SU-DHL-6 (cell line): ENCODE results near the gene ADSS1.

Experiments used
- H2AFZ ChIP-seq: fragments of 200-600 bp; sonication (generic); 2 replicates; pipeline ENCODE4 v1.6.1; 2014; ENCODE audit warnings: low read depth, mild to moderate bottlenecking, moderate library complexity, mixed read lengths, antibody characterized with exemption, low read length; ENCODE audit not compliant: severe bottlenecking
- H3F3A ChIP-seq: fragments of 200-600 bp; shearing (Covaris generic); 2 replicates; pipeline ENCODE4 v1.6.0; 2016; ENCODE audit warnings: antibody characterized with exemption, mild to moderate bottlenecking; ENCODE audit not compliant: insufficient read depth
- H3K27ac ChIP-seq: fragments of 200-600 bp; sonication (generic); 2 replicates; pipeline ENCODE4 v1.5.1; 2016; ENCODE audit warnings: low read depth, mild to moderate bottlenecking, low read length, moderate library complexity, mixed read lengths
- H3K27me3 ChIP-seq: fragments of 200-600 bp; sonication (generic), shearing (Covaris generic); 2 replicates; pipeline ENCODE4 v1.6.0; 2014; ENCODE audit warnings: mild to moderate bottlenecking, low read length
- H3K36me3 ChIP-seq: fragments of 200-600 bp; sonication (generic); 2 replicates; pipeline ENCODE4 v1.6.1; 2014; ENCODE audit warnings: mild to moderate bottlenecking, low read length, mixed read lengths
- H3K4me2 ChIP-seq: fragments of 300-600, 200-600 bp; shearing (Covaris generic), sonication (generic); 2 replicates; pipeline ENCODE4 v1.6.0; 2014; ENCODE audit warnings: low read length, low read depth, mild to moderate bottlenecking; ENCODE audit not compliant: poor library complexity, severe bottlenecking
- H3K4me3 ChIP-seq: fragments of 200-600 bp; sonication (generic); 2 replicates; pipeline ENCODE4 v1.5.1; 2014; ENCODE audit warnings: antibody characterized with exemption, low read length, mild to moderate bottlenecking, mixed read lengths; ENCODE audit not compliant: insufficient read depth, poor library complexity, severe bottlenecking
- H3K79me2 ChIP-seq: fragments of 200-600 bp; sonication (generic); 2 replicates; pipeline ENCODE4 v1.6.1; 2014; ENCODE audit warnings: mild to moderate bottlenecking, low read length, moderate library complexity; ENCODE audit not compliant: insufficient read depth
- H3K9ac ChIP-seq: fragments of 200-600 bp; sonication (generic); 2 replicates; pipeline ENCODE4 v1.7.0; 2014; ENCODE audit warnings: mild to moderate bottlenecking, low read length
- H3K9me2 ChIP-seq: fragments of 200-600 bp; sonication (generic); replicated peaks from 2 replicates; pipeline ENCODE4 v1.6.1; 2014; ENCODE audit warnings: low read length; ENCODE audit not compliant: insufficient read depth
- H3K9me3 ChIP-seq: fragments of 200-600 bp; sonication (generic); 2 replicates; pipeline ENCODE4 v1.6.1; 2014; ENCODE audit warnings: low read length, mixed read lengths; ENCODE audit not compliant: insufficient read depth
- H4K20me1 ChIP-seq: fragments of 200-600 bp; sonication (generic); 2 replicates; pipeline ENCODE4 v1.6.1; 2014; ENCODE audit warnings: low read depth, mild to moderate bottlenecking, antibody characterized with exemption, low read length, moderate library complexity, mixed read lengths
- EZH2phosphoT487 ChIP-seq: fragments of 200-600 bp; sonication (generic), shearing (Covaris generic); conservative IDR thresholded peaks from 2 replicates; pipeline ENCODE4 v1.6.1; 2018; ENCODE audit warnings: mild to moderate bottlenecking, antibody characterized with exemption, low read length, moderate library complexity, mixed read lengths
- TF ChIP-seq, protein P1 (sequence below): fragments of 200-600 bp; sonication (generic); IDR thresholded peaks from one replicate; pipeline ENCODE4 v1.5.1; 2017; ENCODE audit warnings: antibody characterized with exemption, mild to moderate bottlenecking, low read length, moderate library complexity; ENCODE audit not compliant: insufficient read depth, poor library complexity, severe bottlenecking

ADSS1 gene

DNA sequence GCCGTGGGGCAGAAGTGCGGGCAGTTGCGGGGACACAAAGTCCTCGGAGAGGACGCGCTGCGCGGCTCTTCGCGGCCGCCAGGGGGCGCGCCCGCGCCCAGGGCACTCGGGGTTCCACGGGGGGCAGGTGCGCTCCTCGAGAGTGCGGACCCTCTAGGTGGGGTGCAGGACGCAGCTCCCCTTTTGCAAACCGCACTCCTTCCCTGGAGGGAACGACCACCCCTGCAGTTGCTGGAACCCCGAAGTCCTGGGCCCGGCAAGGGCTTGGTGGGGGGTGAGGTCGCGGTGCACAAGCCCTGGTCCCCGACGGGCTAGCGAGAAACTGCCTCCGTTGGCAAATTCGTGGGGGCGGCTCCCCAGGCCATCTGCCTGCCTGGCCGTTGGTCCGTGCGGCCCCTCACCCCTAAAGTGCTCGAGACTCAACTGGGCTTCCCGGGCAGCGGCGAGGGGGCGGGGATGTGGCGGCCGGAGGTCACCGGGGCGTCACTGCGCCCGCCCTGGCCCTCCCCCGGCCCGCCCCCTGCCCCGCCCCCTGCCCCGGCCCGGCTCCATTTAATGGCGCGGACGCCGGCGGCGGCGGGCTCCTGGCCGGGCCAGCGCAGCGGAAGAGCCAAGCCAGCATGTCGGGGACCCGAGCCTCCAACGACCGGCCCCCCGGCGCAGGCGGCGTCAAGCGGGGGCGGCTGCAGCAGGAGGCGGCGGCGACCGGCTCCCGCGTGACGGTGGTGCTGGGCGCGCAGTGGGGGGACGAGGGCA is at the start of gene ADSS1:
Gene ADSS1, plus strand, starts transcription at position 579 of the 756 bp plus-strand sequence. Its CDS starts 42 bp downstream, at position 621.
- Histone ChIP-seq H3K36me3 (no peaks in the 10 kb centered on the region), H3K27me3 (no peaks in the 10 kb centered on the region), H4K20me1 (no peaks in the 10 kb centered on the region), H3K27ac (no peak within 1 kb of the TSS), H3K9me2 (no peaks in the 10 kb centered on the region), H3K4me2 (peak within 1 kb of the TSS; percentile 67), H2AFZ (peak within 1 kb of the TSS; percentile 68), H3K4me3 (peak within 1 kb of the TSS; percentile 56), H3F3A (no peaks in the 10 kb centered on the region), H3K9me3 (no peaks in the 10 kb centered on the region), H3K79me2 (no peaks in the 10 kb centered on the region), H3K9ac (peak within 1 kb of the TSS; percentile 45; the same call in 1 of the 2 replicates)
- TF ChIP-seq EZH2phosphoT487 = no peak
- TF ChIP-seq, protein P1, sequence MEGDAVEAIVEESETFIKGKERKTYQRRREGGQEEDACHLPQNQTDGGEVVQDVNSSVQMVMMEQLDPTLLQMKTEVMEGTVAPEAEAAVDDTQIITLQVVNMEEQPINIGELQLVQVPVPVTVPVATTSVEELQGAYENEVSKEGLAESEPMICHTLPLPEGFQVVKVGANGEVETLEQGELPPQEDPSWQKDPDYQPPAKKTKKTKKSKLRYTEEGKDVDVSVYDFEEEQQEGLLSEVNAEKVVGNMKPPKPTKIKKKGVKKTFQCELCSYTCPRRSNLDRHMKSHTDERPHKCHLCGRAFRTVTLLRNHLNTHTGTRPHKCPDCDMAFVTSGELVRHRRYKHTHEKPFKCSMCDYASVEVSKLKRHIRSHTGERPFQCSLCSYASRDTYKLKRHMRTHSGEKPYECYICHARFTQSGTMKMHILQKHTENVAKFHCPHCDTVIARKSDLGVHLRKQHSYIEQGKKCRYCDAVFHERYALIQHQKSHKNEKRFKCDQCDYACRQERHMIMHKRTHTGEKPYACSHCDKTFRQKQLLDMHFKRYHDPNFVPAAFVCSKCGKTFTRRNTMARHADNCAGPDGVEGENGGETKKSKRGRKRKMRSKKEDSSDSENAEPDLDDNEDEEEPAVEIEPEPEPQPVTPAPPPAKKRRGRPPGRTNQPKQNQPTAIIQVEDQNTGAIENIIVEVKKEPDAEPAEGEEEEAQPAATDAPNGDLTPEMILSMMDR = peak; percentile 94

DNA sequence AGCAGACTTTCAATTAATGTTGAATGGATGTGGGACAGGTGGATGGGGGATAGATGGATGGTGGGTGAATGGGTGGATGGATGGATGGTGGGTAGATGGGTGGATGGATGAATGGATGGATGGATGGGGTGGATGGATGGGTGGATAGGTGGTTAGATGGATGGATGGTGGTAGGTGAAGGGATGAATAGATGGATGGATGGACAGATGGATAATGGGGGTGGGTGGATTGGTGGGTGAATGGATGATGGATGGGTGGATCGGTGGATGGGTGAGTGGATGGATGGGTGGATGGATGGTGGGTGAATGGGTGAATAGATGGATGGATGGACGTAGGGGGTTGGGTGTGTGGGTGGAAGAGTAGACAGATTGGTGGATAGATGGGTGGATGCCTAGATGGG is 48.6 kb upstream of the ADSS1 start:
- no peaks in the 10 kb centered on the region for H3K27me3 ChIP-seq
- no peak overlapping the region for H3K9ac ChIP-seq
- no peaks in the 10 kb centered on the region for H3K9me2 ChIP-seq
- no peak overlapping the region for H3K4me2 ChIP-seq
- no peaks in the 10 kb centered on the region for H3K36me3 ChIP-seq
- no peak overlapping the region for H2AFZ ChIP-seq
- H4K20me1 ChIP-seq = no peaks in the 10 kb centered on the region
- H3K79me2 ChIP-seq = no peaks in the 10 kb centered on the region
- no peaks in the 10 kb centered on the region for H3F3A ChIP-seq
- no peak overlapping the region for H3K4me3 ChIP-seq
- H3K27ac ChIP-seq = no peak overlapping the region
- TF ChIP-seq, protein P1 = no peak
- no peak for TF ChIP-seq EZH2phosphoT487
- no peaks in the 10 kb centered on the region; the same call in 1 of the 2 replicates for H3K9me3 ChIP-seq

DNA sequence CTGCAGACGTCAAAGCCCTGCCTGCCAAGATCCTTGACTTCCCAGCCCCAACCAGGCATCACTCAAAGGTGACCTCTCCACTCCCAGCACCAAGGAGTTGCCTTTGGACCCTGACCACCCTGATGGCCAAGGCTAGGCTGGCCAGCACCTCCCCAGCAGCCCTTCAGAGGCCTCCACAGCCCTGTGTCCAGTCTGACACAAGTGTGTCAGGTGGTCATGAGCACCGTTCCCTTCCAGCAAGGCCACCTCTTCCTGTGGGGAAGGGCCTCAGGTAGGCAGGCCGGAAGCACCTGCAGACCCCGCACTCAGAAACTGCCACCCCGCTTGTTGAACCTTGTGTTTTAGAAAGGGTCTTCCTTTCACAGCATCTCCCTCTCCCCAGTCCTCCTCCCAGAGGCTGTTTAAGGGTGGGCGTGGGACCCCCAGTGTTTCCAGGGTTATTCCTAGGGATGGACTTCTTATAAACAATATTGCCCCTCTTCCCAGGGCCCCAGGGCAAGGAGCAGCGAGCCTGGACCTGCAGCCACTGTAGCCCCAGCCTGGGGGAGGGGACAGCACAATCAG is 47.8 kb upstream of the ADSS1 start:
- H3K4me3 ChIP-seq = no peak overlapping the region
- no peaks in the 10 kb centered on the region for H3K79me2 ChIP-seq
- no peak overlapping the region for H3K4me2 ChIP-seq
- H3K9me3 ChIP-seq = no peaks in the 10 kb centered on the region; the same call in 1 of the 2 replicates
- no peak for TF ChIP-seq EZH2phosphoT487
- TF ChIP-seq, protein P1 = no peak
- no peaks in the 10 kb centered on the region for H3K36me3 ChIP-seq
- no peaks in the 10 kb centered on the region for H3K9me2 ChIP-seq
- H3K27me3 ChIP-seq = no peaks in the 10 kb centered on the region
- no peaks in the 10 kb centered on the region for H3F3A ChIP-seq
- no peaks in the 10 kb centered on the region for H4K20me1 ChIP-seq
- no peak overlapping the region for H3K9ac ChIP-seq
- H2AFZ ChIP-seq = no peak overlapping the region
- no peak overlapping the region for H3K27ac ChIP-seq
